ENCODE results near the gene ITGAV.

The ITGAV gene

GRCh38 chr2:186693446-186693832 is 103.6 kb downstream of the ITGAV start:
- peak overlapping the region; percentile 44 for H4K8ac ChIP-seq (ENCODE audit: low read depth, low read length)
- no peaks in the 10 kb centered on the region for H3K9me3 ChIP-seq (ENCODE audit: insufficient read depth, low read depth, low read length)
- no peak overlapping the region for H2BK5ac ChIP-seq (ENCODE audit: low read depth, low read length, poor library complexity)
- H2AK5ac ChIP-seq (ENCODE audit: low read length): no peak overlapping the region
- H2BK120ac ChIP-seq (ENCODE audit: insufficient read depth, low read length, poor library complexity): peak overlapping the region; percentile 30
- no peak overlapping the region for H3K18ac ChIP-seq (ENCODE audit: low read length)
- no peak for DNase-seq
- H3K23ac ChIP-seq (ENCODE audit: low read length): no peak overlapping the region
- no peak overlapping the region for H3K4ac ChIP-seq (ENCODE audit: low read depth, low read length)
- H3K4me3 ChIP-seq (ENCODE audit: low read depth, low read length): peak overlapping the region; percentile 87
- no peak overlapping the region for H2BK12ac ChIP-seq (ENCODE audit: low read length)
- no peaks in the 10 kb centered on the region for H3K36me3 ChIP-seq (ENCODE audit: control insufficient read depth in 1 of 2, insufficient read depth in 2 of 2, low read length in 2 of 2)
- peak overlapping the region; percentile 95 for H3K4me2 ChIP-seq (ENCODE audit: low read length)
- H3K4me1 ChIP-seq (ENCODE audit: control insufficient read depth in 1 of 2, insufficient read depth in 2 of 2, low read length in 2 of 2): peaks cover 0 to 4% of the 10 kb centered on the region in 2 experiments
- H4K91ac ChIP-seq (ENCODE audit: low read depth, low read length): no peak overlapping the region
- H3K79me2 ChIP-seq (ENCODE audit: control insufficient read depth, insufficient read depth, low read length, poor library complexity): no peaks in the 10 kb centered on the region
- no peak overlapping the region for H3K9ac ChIP-seq (ENCODE audit: low read length)
- no CpG with 5 or more reads among the region's 7 CpGs for WGBS (ENCODE audit: extremely low coverage, insufficient coverage, insufficient read length)
- H2AFZ ChIP-seq (ENCODE audit: insufficient read depth, low read length, poor library complexity): peak overlapping the region; percentile 43
- H3K27ac ChIP-seq (ENCODE audit: low read depth, low read length): no peak overlapping the region
- H3K79me1 ChIP-seq (ENCODE audit: low read length): peaks cover 4% of the 10 kb centered on the region
- no peak overlapping the region for H4K12ac ChIP-seq (ENCODE audit: low read depth, low read length)
- H3K27me3 ChIP-seq (ENCODE audit: insufficient read depth, low read length): no peaks in the 10 kb centered on the region
- H3K14ac ChIP-seq (ENCODE audit: low read length): no peak overlapping the region

DNA sequence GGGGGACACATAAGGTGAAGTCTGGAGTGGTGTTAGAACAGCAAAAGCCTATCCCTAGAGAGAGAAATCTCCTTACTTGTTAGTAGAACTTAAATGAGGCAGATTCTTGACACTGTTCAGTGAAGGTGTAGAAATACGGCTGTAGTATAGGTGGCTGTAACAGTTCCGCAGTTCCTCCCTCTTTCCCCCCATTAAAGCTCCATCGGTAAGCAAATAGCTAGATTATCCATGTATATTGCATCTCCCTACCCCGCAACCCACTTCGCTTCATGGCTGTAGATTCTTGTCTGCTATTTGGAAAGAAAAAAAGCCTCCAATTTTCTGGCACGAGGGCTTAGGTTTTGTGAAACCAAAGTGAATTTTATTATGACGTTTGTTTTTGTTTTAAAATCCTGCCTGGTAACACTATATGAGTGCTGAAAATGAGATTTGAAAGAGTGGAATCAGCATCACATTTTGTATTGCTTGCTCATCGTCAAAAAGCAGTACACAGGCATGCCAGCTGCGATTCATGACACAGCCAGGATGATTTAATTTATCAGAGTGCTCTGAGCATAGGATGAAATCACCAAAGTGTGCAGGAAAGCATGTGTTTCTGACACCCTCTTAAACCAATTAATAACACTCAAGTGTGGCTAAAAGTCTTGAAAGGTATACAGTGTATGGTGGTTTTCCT is 105.4 kb downstream of the ITGAV start:
- Histone ChIP-seq H3K79me2 (ENCODE audit: control insufficient read depth, insufficient read depth, low read length, poor library complexity) (no peaks in the 10 kb centered on the region), H3K79me1 (ENCODE audit: low read length) (peaks cover 4% of the 10 kb centered on the region), H4K8ac (ENCODE audit: low read depth, low read length) (no peak overlapping the region), H3K23ac (ENCODE audit: low read length) (no peak overlapping the region), H2BK120ac (ENCODE audit: insufficient read depth, low read length, poor library complexity) (no peak overlapping the region), H3K18ac (ENCODE audit: low read length) (no peak overlapping the region), H2AK5ac (ENCODE audit: low read length) (no peak overlapping the region), H3K27ac (ENCODE audit: low read depth, low read length) (no peak overlapping the region), H2BK12ac (ENCODE audit: low read length) (no peak overlapping the region), H4K12ac (ENCODE audit: low read depth, low read length) (no peak overlapping the region), H2AFZ (ENCODE audit: insufficient read depth, low read length, poor library complexity) (no peak overlapping the region), H2BK5ac (ENCODE audit: low read depth, low read length, poor library complexity) (no peak overlapping the region), H3K27me3 (ENCODE audit: insufficient read depth, low read length) (no peaks in the 10 kb centered on the region), H3K4me1 (ENCODE audit: control insufficient read depth in 1 of 2, insufficient read depth in 2 of 2, low read length in 2 of 2) (peaks cover 0 to 4% of the 10 kb centered on the region in 2 experiments), H3K36me3 (ENCODE audit: control insufficient read depth in 1 of 2, insufficient read depth in 2 of 2, low read length in 2 of 2) (no peaks in the 10 kb centered on the region), H3K4ac (ENCODE audit: low read depth, low read length) (no peak overlapping the region), H3K4me2 (ENCODE audit: low read length) (no peak overlapping the region), H3K4me3 (ENCODE audit: low read depth, low read length) (no peak overlapping the region), H4K91ac (ENCODE audit: low read depth, low read length) (no peak overlapping the region), H3K9ac (ENCODE audit: low read length) (no peak overlapping the region), H3K9me3 (ENCODE audit: insufficient read depth, low read depth, low read length) (no peaks in the 10 kb centered on the region), H3K14ac (ENCODE audit: low read length) (no peak overlapping the region)
- DNase-seq: no peak
- WGBS (ENCODE audit: extremely low coverage, insufficient coverage, insufficient read length): no CpG with 5 or more reads among the region's 9 CpGs

DNA sequence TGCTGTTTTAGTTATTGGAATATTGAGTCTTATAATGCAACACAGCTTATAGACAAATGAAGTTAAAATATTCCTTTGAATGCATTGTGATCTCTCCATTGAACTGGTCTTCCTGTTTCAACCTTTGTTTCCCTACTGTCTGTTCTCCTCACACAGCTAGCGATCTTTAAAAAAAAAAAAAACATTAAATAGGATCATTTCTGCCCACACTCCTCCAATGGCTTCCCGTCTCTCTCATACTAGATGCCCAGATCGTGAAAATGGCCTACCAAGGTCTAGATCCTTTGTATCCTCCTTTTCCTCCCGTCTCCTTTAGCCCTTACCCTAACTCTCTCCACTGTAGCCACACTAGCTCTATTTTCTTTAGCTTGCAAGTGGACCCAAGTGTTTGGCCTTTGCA is 106.4 kb downstream of the ITGAV start:
- Histone ChIP-seq H3K36me3 (ENCODE audit: control insufficient read depth in 1 of 2, insufficient read depth in 2 of 2, low read length in 2 of 2) (no peaks in the 10 kb centered on the region), H3K9me3 (ENCODE audit: insufficient read depth, low read depth, low read length) (no peaks in the 10 kb centered on the region), H4K8ac (ENCODE audit: low read depth, low read length) (no peak overlapping the region), H4K91ac (ENCODE audit: low read depth, low read length) (no peak overlapping the region), H3K27ac (ENCODE audit: low read depth, low read length) (no peak overlapping the region), H3K79me2 (ENCODE audit: control insufficient read depth, insufficient read depth, low read length, poor library complexity) (no peaks in the 10 kb centered on the region), H2BK12ac (ENCODE audit: low read length) (no peak overlapping the region), H3K23ac (ENCODE audit: low read length) (no peak overlapping the region), H3K27me3 (ENCODE audit: insufficient read depth, low read length) (no peaks in the 10 kb centered on the region), H3K79me1 (ENCODE audit: low read length) (peaks cover 4% of the 10 kb centered on the region), H3K4me1 (ENCODE audit: control insufficient read depth in 1 of 2, insufficient read depth in 2 of 2, low read length in 2 of 2) (peaks cover 0 to 4% of the 10 kb centered on the region in 2 experiments), H2AK5ac (ENCODE audit: low read length) (no peak overlapping the region), H3K14ac (ENCODE audit: low read length) (no peak overlapping the region), H3K9ac (ENCODE audit: low read length) (no peak overlapping the region), H2BK120ac (ENCODE audit: insufficient read depth, low read length, poor library complexity) (no peak overlapping the region), H3K18ac (ENCODE audit: low read length) (no peak overlapping the region), H3K4ac (ENCODE audit: low read depth, low read length) (no peak overlapping the region), H3K4me3 (ENCODE audit: low read depth, low read length) (no peak overlapping the region), H2AFZ (ENCODE audit: insufficient read depth, low read length, poor library complexity) (no peak overlapping the region), H3K4me2 (ENCODE audit: low read length) (no peak overlapping the region), H2BK5ac (ENCODE audit: low read depth, low read length, poor library complexity) (no peak overlapping the region), H4K12ac (ENCODE audit: low read depth, low read length) (no peak overlapping the region)
- DNase-seq: no peak
- whole genome bisulfite sequencing (ENCODE audit: extremely low coverage, insufficient coverage, insufficient read length): no CpG with 5 or more reads among the region's 4 CpGs

- H3K27ac ChIP-seq (ENCODE audit: low read depth, low read length): no peak overlapping the region
- H3K9me3 ChIP-seq (ENCODE audit: insufficient read depth, low read depth, low read length): no peaks in the 10 kb centered on the region
- H3K36me3 ChIP-seq (ENCODE audit: control insufficient read depth in 1 of 2, insufficient read depth in 2 of 2, low read length in 2 of 2): no peaks in the 10 kb centered on the region
- no peak overlapping the region for H3K4ac ChIP-seq (ENCODE audit: low read depth, low read length)
- peaks cover 4% of the 10 kb centered on the region for H3K79me1 ChIP-seq (ENCODE audit: low read length)
- no peak overlapping the region for H2AFZ ChIP-seq (ENCODE audit: insufficient read depth, low read length, poor library complexity)
- no peak overlapping the region for H3K23ac ChIP-seq (ENCODE audit: low read length)
- peaks cover 0 to 4% of the 10 kb centered on the region in 2 experiments for H3K4me1 ChIP-seq (ENCODE audit: control insufficient read depth in 1 of 2, insufficient read depth in 2 of 2, low read length in 2 of 2)
- H2AK5ac ChIP-seq (ENCODE audit: low read length): no peak overlapping the region
- no peak overlapping the region for H2BK120ac ChIP-seq (ENCODE audit: insufficient read depth, low read length, poor library complexity)
- H3K18ac ChIP-seq (ENCODE audit: low read length): no peak overlapping the region
- H3K14ac ChIP-seq (ENCODE audit: low read length): no peak overlapping the region
- no peaks in the 10 kb centered on the region for H3K27me3 ChIP-seq (ENCODE audit: insufficient read depth, low read length)
- no peak overlapping the region for H2BK12ac ChIP-seq (ENCODE audit: low read length)
- WGBS (ENCODE audit: extremely low coverage, insufficient coverage, insufficient read length): 100% methylated on average over 1 of the region's 4 CpGs
- H4K12ac ChIP-seq (ENCODE audit: low read depth, low read length): no peak overlapping the region
- no peak for DNase-seq
- no peak overlapping the region for H3K4me2 ChIP-seq (ENCODE audit: low read length)
- H3K79me2 ChIP-seq (ENCODE audit: control insufficient read depth, insufficient read depth, low read length, poor library complexity): no peaks in the 10 kb centered on the region
- no peak overlapping the region for H4K8ac ChIP-seq (ENCODE audit: low read depth, low read length)
- no peak overlapping the region for H2BK5ac ChIP-seq (ENCODE audit: low read depth, low read length, poor library complexity)
- H4K91ac ChIP-seq (ENCODE audit: low read depth, low read length): no peak overlapping the region
- H3K4me3 ChIP-seq (ENCODE audit: low read depth, low read length): no peak overlapping the region
- no peak overlapping the region for H3K9ac ChIP-seq (ENCODE audit: low read length)
These were observed 106.9 kb downstream of the ITGAV start for GRCh38 chr2:186696804-186697203.
